ENCODE measurements around the gene TMEM200C. TPM values are rescaled to one million over a fixed set of nuclear protein-coding genes. Genes with fewer than 3 reads are reported as not detected.

The TMEM200C gene
- total and polyA plus RNA-seq, 2 donors (not counting 3 experiments of a cell fraction or from before 2014, with no cell fraction given) = 0.07 TPM; not detected in 1

DNA sequence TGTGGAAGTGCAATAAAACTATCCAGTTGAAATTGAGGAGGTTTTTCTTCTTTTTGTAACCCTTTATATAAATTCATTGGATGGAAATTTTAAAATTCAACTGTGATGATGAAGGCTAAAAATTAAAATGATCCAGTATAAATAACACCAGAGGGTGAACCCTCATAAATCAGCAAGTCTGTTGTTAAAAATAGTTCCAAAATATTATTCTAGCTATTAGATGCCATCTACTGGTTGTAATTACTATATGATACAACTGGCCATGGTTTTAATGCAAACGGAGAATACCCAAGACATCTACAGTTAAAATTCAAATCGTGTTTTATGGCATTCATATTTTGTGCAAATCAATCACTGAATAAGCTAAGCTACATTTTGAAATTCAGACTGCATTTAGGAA lies 53.8 kb downstream of the TMEM200C start:
- no peak for TF ChIP-seq POLR2AphosphoS5 (IDR thresholded peaks at IDR 0.05; ENCODE audit: insufficient read depth, low read depth, low read length)
- TF ChIP-seq FOS (IDR thresholded peaks at IDR 0.05; ENCODE audit: borderline replicate concordance, insufficient read depth, low read length) = no peak
- no peak for TF ChIP-seq POLR2A (IDR thresholded peaks at IDR 0.05; ENCODE audit: low read depth, low read length)
- TF ChIP-seq, protein P1, sequence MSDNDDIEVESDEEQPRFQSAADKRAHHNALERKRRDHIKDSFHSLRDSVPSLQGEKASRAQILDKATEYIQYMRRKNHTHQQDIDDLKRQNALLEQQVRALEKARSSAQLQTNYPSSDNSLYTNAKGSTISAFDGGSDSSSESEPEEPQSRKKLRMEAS (IDR thresholded peaks at IDR 0.05; ENCODE audit: insufficient read depth, insufficient read length) = no peak
- no peak for TF ChIP-seq EZH2 (IDR thresholded peaks at IDR 0.05; ENCODE audit: borderline replicate concordance, low read depth, low read length, severe bottlenecking)
- no peak for TF ChIP-seq GATA2 (IDR thresholded peaks at IDR 0.05; ENCODE audit: insufficient read depth, insufficient read length, low read depth, low read length)
- no peak for TF ChIP-seq CTCF (IDR thresholded peaks at IDR 0.05; ENCODE audit: extremely low read depth in 1 of 2, insufficient read depth in 1 of 2, low read depth in 1 of 2, low read length in 2 of 2)
- TF ChIP-seq MYC (IDR thresholded peaks at IDR 0.05; ENCODE audit: low read depth, low read length) = no peak
- TF ChIP-seq JUN (IDR thresholded peaks at IDR 0.05; ENCODE audit: borderline replicate concordance, insufficient read depth, insufficient read length, low read depth) = no peak
- H4K20me1 ChIP-seq (replicated peaks; ENCODE audit: control insufficient read depth, extremely low read depth, insufficient read depth, low read length) = no peaks in the 10 kb centered on the region
- H3K9ac ChIP-seq (replicated peaks; ENCODE audit: extremely low read depth, insufficient read depth, low read length) = no peak overlapping the region
- intact Hi-C loops (cut with micrococcal nuclease) = loop anchor here (1.0 to 5.0 kb wide), 2 partner anchors 239 to 768 kb away; no protein-coding TSS in a partner anchor
- H3K36me3 ChIP-seq (ENCODE audit: control insufficient read depth in 2 of 2, extremely low read depth in 1 of 2, insufficient read depth in 2 of 2, low read length in 2 of 2) = no peaks in the 10 kb centered on the region
- H3K27ac ChIP-seq (ENCODE audit: insufficient read depth, low read depth, low read length) = no peak overlapping the region
- CTCF ChIA-PET = interaction anchor here (0.5 to 1.9 kb wide), 4 partner anchors 27 to 416 kb away, joined by 4 to 18 read pairs (median 4); no protein-coding TSS in a partner anchor
- no peaks in the 10 kb centered on the region for H3K79me2 ChIP-seq (ENCODE audit: control insufficient read depth, insufficient read depth, low read length)
- BruUV-seq (replicated peaks) = no TSS peak
- H3K4me3 ChIP-seq (replicated peaks in 1 of 3; ENCODE audit: insufficient read depth in 1 of 3, low read depth in 1 of 3, low read length in 3 of 3) = no peak overlapping the region
- dilution Hi-C loops (cut with MboI; ENCODE audit: extremely low pct_ligation_motif_present, low sequenced_read_pairs) = no loop called here
- no peaks in the 10 kb centered on the region for H3K9me1 ChIP-seq (replicated peaks; ENCODE audit: control insufficient read depth, extremely low read depth, insufficient read depth, low read length)
- POLR2A ChIA-PET = no interaction called here
- no peak overlapping the region for H2AFZ ChIP-seq (ENCODE audit: low read depth, low read length)
- H3K27me3 ChIP-seq (ENCODE audit: control insufficient read depth in 2 of 2, insufficient read depth in 2 of 2, low read length in 2 of 2) = no peaks in the 10 kb centered on the region
- no peaks in the 10 kb centered on the region for H3K9me3 ChIP-seq (replicated peaks; ENCODE audit: control insufficient read depth, insufficient read depth, low read length)
- DNase-seq (ENCODE audit: low read depth, low spot score) (peak; percentile 2), FAIRE-seq (no peak)
- no peaks in the 10 kb centered on the region for H3K4me1 ChIP-seq (ENCODE audit: control insufficient read depth, extremely low read depth, insufficient read depth, low read length)
- no peak overlapping the region for H3K4me2 ChIP-seq (ENCODE audit: insufficient read depth, low read length)
